ENCODE measurements around the gene NACC2. TPM values are rescaled to one million over a fixed set of nuclear protein-coding genes. Genes with fewer than 3 reads are reported as not detected.

NACC2 gene
- total RNA-seq, 2 experiments from 2014 or later = 5.3 to 5.6 TPM

- DNase-seq = no peak
- Mint-ChIP-seq H3K9me3 (no peaks in the 10 kb centered on the region), H3K27ac (no peak overlapping the region), H3K36me3 (no peaks in the 10 kb centered on the region), H3K4me3 (no peak overlapping the region), H3K4me1 (no peaks in the 10 kb centered on the region), H3K27me3 (no peaks in the 10 kb centered on the region)
Measured at GRCh38 chr9:136008693-136008997, 86.4 kb downstream of the NACC2 start.

- H3K36me3 Mint-ChIP-seq = no peaks in the 10 kb centered on the region
- no peaks in the 10 kb centered on the region for H3K9me3 Mint-ChIP-seq
- H3K4me3 Mint-ChIP-seq = no peak overlapping the region
- DNase-seq = no peak
- no peak overlapping the region for H3K27ac Mint-ChIP-seq
- no peaks in the 10 kb centered on the region for H3K27me3 Mint-ChIP-seq
- no peaks in the 10 kb centered on the region for H3K4me1 Mint-ChIP-seq
Measured at GRCh38 chr9:136007934-136008692, 87.0 kb downstream of the NACC2 start.

- Mint-ChIP-seq H3K36me3 (no peaks in the 10 kb centered on the region), H3K4me1 (no peaks in the 10 kb centered on the region), H3K9me3 (no peaks in the 10 kb centered on the region)
Measured at GRCh38 chr9:136007276-136007933, 87.7 kb downstream of the NACC2 start.

GRCh38 chr9:136006169-136006568, 88.9 kb downstream of the NACC2 start:
- Mint-ChIP-seq H3K9me3 (no peaks in the 10 kb centered on the region), H3K36me3 (no peaks in the 10 kb centered on the region), H3K4me3 (no peak overlapping the region), H3K4me1 (no peaks in the 10 kb centered on the region), H3K27me3 (no peaks in the 10 kb centered on the region), H3K27ac (no peak overlapping the region)
- no peak for DNase-seq

More at GRCh38 chr9:136007276-136007933, 87.7 kb downstream of the NACC2 start:
- Mint-ChIP-seq H3K27ac (no peak overlapping the region), H3K27me3 (no peaks in the 10 kb centered on the region), H3K4me3 (no peak overlapping the region)
- DNase-seq = no peak

- Mint-ChIP-seq H3K27me3 (no peaks in the 10 kb centered on the region), H3K4me1 (no peaks in the 10 kb centered on the region), H3K4me3 (no peak overlapping the region), H3K36me3 (no peaks in the 10 kb centered on the region), H3K9me3 (no peaks in the 10 kb centered on the region), H3K27ac (no peak overlapping the region)
- DNase-seq = no peak
Measured at GRCh38 chr9:136004712-136005111, 90.4 kb downstream of the NACC2 start.

- no peaks in the 10 kb centered on the region for H3K4me1 Mint-ChIP-seq
- H3K27ac Mint-ChIP-seq = no peak overlapping the region
- H3K4me3 Mint-ChIP-seq = no peak overlapping the region
- H3K36me3 Mint-ChIP-seq = no peaks in the 10 kb centered on the region
- H3K27me3 Mint-ChIP-seq = no peaks in the 10 kb centered on the region
- H3K9me3 Mint-ChIP-seq = no peaks in the 10 kb centered on the region
- no peak for DNase-seq
Measured at GRCh38 chr9:136004219-136004618, 90.9 kb downstream of the NACC2 start.

- Mint-ChIP-seq H3K4me1 (no peaks in the 10 kb centered on the region), H3K36me3 (no peaks in the 10 kb centered on the region), H3K9me3 (no peaks in the 10 kb centered on the region), H3K27me3 (no peaks in the 10 kb centered on the region), H3K4me3 (no peak overlapping the region), H3K27ac (no peak overlapping the region)
- DNase-seq = no peak
Measured at GRCh38 chr9:136003411-136004218, 91.5 kb downstream of the NACC2 start.

GRCh38 chr9:136002881-136003280, 92.2 kb downstream of the NACC2 start:
- H3K9me3 Mint-ChIP-seq = no peaks in the 10 kb centered on the region
- no peak for DNase-seq
- H3K27ac Mint-ChIP-seq = no peak overlapping the region
- no peaks in the 10 kb centered on the region for H3K4me1 Mint-ChIP-seq
- no peaks in the 10 kb centered on the region for H3K36me3 Mint-ChIP-seq
- H3K4me3 Mint-ChIP-seq = no peak overlapping the region
- H3K27me3 Mint-ChIP-seq = no peaks in the 10 kb centered on the region

- H3K36me3 Mint-ChIP-seq = no peaks in the 10 kb centered on the region
- H3K27me3 Mint-ChIP-seq = no peaks in the 10 kb centered on the region
- H3K9me3 Mint-ChIP-seq = no peaks in the 10 kb centered on the region
- H3K4me3 Mint-ChIP-seq = no peak overlapping the region
- DNase-seq = no peak
- no peaks in the 10 kb centered on the region for H3K4me1 Mint-ChIP-seq
- H3K27ac Mint-ChIP-seq = no peak overlapping the region
Measured at GRCh38 chr9:136002215-136002614, 92.9 kb downstream of the NACC2 start.

- no peaks in the 10 kb centered on the region for H3K36me3 Mint-ChIP-seq
- no peaks in the 10 kb centered on the region for H3K4me1 Mint-ChIP-seq
- H3K27ac Mint-ChIP-seq = no peak overlapping the region
- no peaks in the 10 kb centered on the region for H3K27me3 Mint-ChIP-seq
- DNase-seq = no peak
- H3K4me3 Mint-ChIP-seq = no peak overlapping the region
- no peaks in the 10 kb centered on the region for H3K9me3 Mint-ChIP-seq
Measured at GRCh38 chr9:136001231-136001630, 93.9 kb downstream of the NACC2 start.

GRCh38 chr9:135998410-135999071, 96.5 kb downstream of the NACC2 start:
- Mint-ChIP-seq H3K27ac (no peak overlapping the region), H3K4me3 (no peak overlapping the region), H3K9me3 (no peaks in the 10 kb centered on the region), H3K4me1 (peaks cover 1% of the 10 kb centered on the region), H3K36me3 (no peaks in the 10 kb centered on the region), H3K27me3 (no peaks in the 10 kb centered on the region)
- no peak for DNase-seq

- DNase-seq = no peak
- H3K27me3 Mint-ChIP-seq = no peaks in the 10 kb centered on the region
- no peak overlapping the region for H3K4me3 Mint-ChIP-seq
- H3K27ac Mint-ChIP-seq = no peak overlapping the region
- H3K36me3 Mint-ChIP-seq = no peaks in the 10 kb centered on the region
- peaks cover 1% of the 10 kb centered on the region for H3K4me1 Mint-ChIP-seq
- no peaks in the 10 kb centered on the region for H3K9me3 Mint-ChIP-seq
Measured at GRCh38 chr9:135998016-135998380, 97.1 kb downstream of the NACC2 start.

- Mint-ChIP-seq H3K9me3 (no peaks in the 10 kb centered on the region), H3K4me3 (no peak overlapping the region)
Measured at GRCh38 chr9:135997090-135998015, 97.7 kb downstream of the NACC2 start.

GRCh38 chr9:135995816-135996215, 99.3 kb downstream of the NACC2 start:
- Mint-ChIP-seq H3K27me3 (no peaks in the 10 kb centered on the region), H3K36me3 (no peaks in the 10 kb centered on the region), H3K4me1 (peaks cover 9% of the 10 kb centered on the region), H3K27ac (no peak overlapping the region), H3K9me3 (no peaks in the 10 kb centered on the region), H3K4me3 (no peak overlapping the region)
- no peak for DNase-seq

More at GRCh38 chr9:135997090-135998015, 97.7 kb downstream of the NACC2 start:
- Mint-ChIP-seq H3K27ac (no peak overlapping the region), H3K4me1 (peaks cover 5% of the 10 kb centered on the region), H3K27me3 (no peaks in the 10 kb centered on the region), H3K36me3 (no peaks in the 10 kb centered on the region)
- no peak for DNase-seq
